Upper lobe of right lung (tissue), 1 donor: ENCODE measurements around the gene CERS3. TPM values are rescaled to one million over a fixed set of nuclear protein-coding genes. Genes with fewer than 3 reads are reported as not detected.
"Not testable (repeated sequence)": the region's sequence is repeated elsewhere in the genome, so short reads cannot be mapped to it uniquely, and the experiment has no call there.

Experiments
- ATAC-seq: fragments of 200-7000 bp; cut with Tn5 transposase; one replicate; pipeline ENCODE4 v1.9.1; 2020; ENCODE audit warnings: mild to moderate bottlenecking, moderate library complexity
- DNase-seq: peaks from one replicate; pipeline ENCODE4 v3.0.0-alpha.2; 2020
- H3K27ac ChIP-seq: fragments of 200-600 bp; one replicate; pipeline ENCODE4 v1.8.0; 2022
- H3K27me3 ChIP-seq: fragments of 200-600 bp; one replicate; pipeline ENCODE4 v1.8.0; 2022; ENCODE audit warnings: mild to moderate bottlenecking
- H3K36me3 ChIP-seq: fragments of 200-600 bp; one replicate; pipeline ENCODE4 v1.8.0; 2022
- H3K4me1 ChIP-seq: fragments of 200-600 bp; one replicate; pipeline ENCODE4 v1.8.0; 2022
- H3K4me3 ChIP-seq: fragments of 200-600 bp; one replicate; pipeline ENCODE4 v1.8.0; 2022; ENCODE audit warnings: mild to moderate bottlenecking
- H3K9me3 ChIP-seq: fragments of 200-600 bp; one replicate; pipeline ENCODE4 v1.8.0; 2022
- CTCF ChIP-seq: fragments of 200-600 bp; IDR thresholded peaks from one replicate; pipeline ENCODE4 v1.8.0; 2022; ENCODE audit warnings: antibody characterized with exemption
- intact Hi-C: fragments of 100-400 bp; cut with DNase I; formaldehyde crosslinking; loops from one replicate; pipeline ENCODE4 v1.11.0; 2022
- total RNA-seq: library from RNA; stranded (reverse); fragmentation: NEBNext Ultra II Directional; extraction: Animal tissue kit (Norgen Biotek cat#: 25700); gene quantifications from one replicate; pipeline ENCODE4 v1.2.1, GENCODE V29; 2021
- donor health status: DM: no; HTN: yes; CAD: no; lungs with severe emphysema.

The CERS3 gene
- total RNA-seq, 1 donor from 2014 or later, result not detected

GRCh38 chr15:100448481-100448880 lies 80.3 kb downstream of the CERS3 start:
- Histone ChIP-seq H3K4me3 (no peak overlapping the region), H3K9me3 (no peaks in the 10 kb centered on the region), H3K36me3 (no peaks in the 10 kb centered on the region), H3K4me1 (no peaks in the 10 kb centered on the region), H3K27me3 (no peaks in the 10 kb centered on the region), H3K27ac (no peak overlapping the region)
- DNase-seq (no peak), ATAC-seq (no peak)
- intact Hi-C loops, result no loop called here
- no peak for TF ChIP-seq CTCF

- H3K27ac ChIP-seq, H3K9me3 ChIP-seq, H3K4me1 ChIP-seq, DNase-seq, H3K4me3 ChIP-seq, H3K27me3 ChIP-seq, H3K36me3 ChIP-seq, ATAC-seq, intact Hi-C loops: not testable (repeated sequence)
Measured at GRCh38 chr15:100441063-100441462, 87.7 kb downstream of the CERS3 start.

GRCh38 chr15:100439514-100439913 lies 89.2 kb downstream of the CERS3 start:
- H3K36me3 ChIP-seq, result no peaks in the 10 kb centered on the region
- DNase-seq, result no peak
- ATAC-seq, result no peak
- intact Hi-C loops, result no loop called here
- H3K27ac ChIP-seq, result no peak overlapping the region
- no peak overlapping the region for H3K4me3 ChIP-seq
- H3K9me3 ChIP-seq, result no peaks in the 10 kb centered on the region
- no peaks in the 10 kb centered on the region for H3K27me3 ChIP-seq
- no peaks in the 10 kb centered on the region for H3K4me1 ChIP-seq
- no peak for TF ChIP-seq CTCF

- ATAC-seq (peak; percentile 33), DNase-seq (peak; percentile 68)
- no peak for TF ChIP-seq CTCF
- H3K9me3 ChIP-seq, result no peaks in the 10 kb centered on the region
- intact Hi-C loops, result no loop called here
- H3K36me3 ChIP-seq, result no peaks in the 10 kb centered on the region
- no peaks in the 10 kb centered on the region for H3K27me3 ChIP-seq
- no peak overlapping the region for H3K4me3 ChIP-seq
- no peak overlapping the region for H3K27ac ChIP-seq
- no peaks in the 10 kb centered on the region for H3K4me1 ChIP-seq
Measured at GRCh38 chr15:100438570-100438969, 90.2 kb downstream of the CERS3 start.

- DNase-seq, result no peak
- H3K36me3 ChIP-seq, result no peaks in the 10 kb centered on the region
- no peak for TF ChIP-seq CTCF
Measured at GRCh38 chr15:100437261-100437660, 91.5 kb downstream of the CERS3 start.

GRCh38 chr15:100434561-100434960 lies 94.2 kb downstream of the CERS3 start:
- no peaks in the 10 kb centered on the region for H3K36me3 ChIP-seq
- no peak for ATAC-seq
- intact Hi-C loops, result no loop called here

More at GRCh38 chr15:100437261-100437660, 91.5 kb downstream of the CERS3 start:
- Histone ChIP-seq H3K9me3 (no peaks in the 10 kb centered on the region), H3K27me3 (no peaks in the 10 kb centered on the region), H3K27ac (no peak overlapping the region), H3K4me1 (no peaks in the 10 kb centered on the region), H3K4me3 (no peak overlapping the region)
- no peak for ATAC-seq
- intact Hi-C loops, result no loop called here

More at GRCh38 chr15:100434561-100434960, 94.2 kb downstream of the CERS3 start:
- Histone ChIP-seq H3K27me3 (no peaks in the 10 kb centered on the region), H3K27ac (no peak overlapping the region), H3K4me1 (no peaks in the 10 kb centered on the region), H3K4me3 (no peak overlapping the region), H3K9me3 (no peaks in the 10 kb centered on the region)
- TF ChIP-seq CTCF, result no peak
- DNase-seq, result no peak
